ENCODE measurements around the gene CTBP2. TPM values are rescaled to one million over a fixed set of nuclear protein-coding genes. Genes with fewer than 3 reads are reported as not detected.

CTBP2 gene
- total and polyA plus RNA-seq, 10 of the 15 experiments (the other 5 are each of a cell fraction or from before 2014, with no cell fraction given): 0.02 to 0.72 (median 0.06) TPM; not detected in 2

DNA sequence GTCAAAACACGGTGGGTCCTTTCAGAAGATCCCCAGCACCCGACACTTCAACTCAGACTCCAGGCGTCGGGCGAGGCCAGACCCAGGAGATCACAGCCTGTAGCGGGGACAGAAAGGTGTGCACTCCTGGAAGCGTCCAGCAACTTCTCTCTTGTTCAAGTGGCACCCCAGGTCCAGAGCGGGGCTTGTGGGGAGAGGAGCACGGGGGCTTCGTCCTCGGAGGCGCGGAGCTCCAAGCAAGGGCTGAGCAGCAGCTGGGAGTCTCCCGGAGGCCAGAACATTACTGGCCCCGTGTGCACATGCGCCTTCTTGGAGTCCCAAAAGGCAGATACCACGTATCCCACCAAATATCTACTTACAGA, 163.5 kb downstream of the CTBP2 start:
- FAIRE-seq: no peak
- in situ Hi-C loops (cut with MboI): no loop called here
- no peak for DNase-seq (ENCODE audit: low read depth, low spot score)
- H3K36me3 ChIP-seq (ENCODE audit: control insufficient read depth in 2 of 2, insufficient read depth in 2 of 2, low read length in 1 of 2): no peaks in the 10 kb centered on the region
- intact Hi-C loops (cut with micrococcal nuclease; ENCODE audit: unreplicated experiment): no loop called here
- no peaks in the 10 kb centered on the region; the same call in 1 of the 2 replicates for H3K4me1 ChIP-seq (ENCODE audit: control insufficient read depth, insufficient read depth, low read length)
- BruUV-seq (replicated peaks): no TSS peak
- H3K27ac ChIP-seq (ENCODE audit: control insufficient read depth, insufficient read depth): no peak overlapping the region
- H4K20me1 ChIP-seq (ENCODE audit: control insufficient read depth, insufficient read depth): no peaks in the 10 kb centered on the region
- no peaks in the 10 kb centered on the region for H3K79me2 ChIP-seq (ENCODE audit: control insufficient read depth, insufficient read depth, low read length)
- no peaks in the 10 kb centered on the region for H3K9me3 ChIP-seq (replicated peaks; ENCODE audit: control insufficient read depth, insufficient read depth, low read length)
- no peak overlapping the region for H3K4me3 ChIP-seq
- POLR2A ChIA-PET: no interaction called here
- CTCF ChIA-PET: no interaction called here
- no peak for ATAC-seq
- TF ChIP-seq BACH1 (IDR thresholded peaks at IDR 0.05; ENCODE audit: borderline replicate concordance) (no peak), RB1 (IDR thresholded peaks at IDR 0.05; ENCODE audit: borderline replicate concordance) (no peak), MTA3 (IDR thresholded peaks at IDR 0.05; ENCODE audit: borderline replicate concordance, low read length) (no peak)
- H3K9ac ChIP-seq (ENCODE audit: control insufficient read depth, insufficient read depth, low read length): no peak overlapping the region
- no peak overlapping the region for H3K4me2 ChIP-seq (ENCODE audit: control insufficient read depth, insufficient read depth)
- RAD21 ChIA-PET (ENCODE audit: unreplicated experiment): no interaction called here
- SMC1A ChIA-PET (ENCODE audit: uncharacterized antibody, unreplicated experiment): no interaction called here
- no peaks in the 10 kb centered on the region for H3K27me3 ChIP-seq (replicated peaks in 1 of 2; ENCODE audit: control insufficient read depth in 2 of 2, insufficient read depth in 2 of 2, low read length in 1 of 2)
- 87% methylated on average over 17 of the region's 17 CpGs for WGBS (ENCODE audit: insufficient coverage, insufficient replicate concordance, low lambda C conversion rate, missing lambda C conversion rate)
- H2AFZ ChIP-seq (ENCODE audit: control insufficient read depth, low read depth, low read length): no peak overlapping the region

DNA sequence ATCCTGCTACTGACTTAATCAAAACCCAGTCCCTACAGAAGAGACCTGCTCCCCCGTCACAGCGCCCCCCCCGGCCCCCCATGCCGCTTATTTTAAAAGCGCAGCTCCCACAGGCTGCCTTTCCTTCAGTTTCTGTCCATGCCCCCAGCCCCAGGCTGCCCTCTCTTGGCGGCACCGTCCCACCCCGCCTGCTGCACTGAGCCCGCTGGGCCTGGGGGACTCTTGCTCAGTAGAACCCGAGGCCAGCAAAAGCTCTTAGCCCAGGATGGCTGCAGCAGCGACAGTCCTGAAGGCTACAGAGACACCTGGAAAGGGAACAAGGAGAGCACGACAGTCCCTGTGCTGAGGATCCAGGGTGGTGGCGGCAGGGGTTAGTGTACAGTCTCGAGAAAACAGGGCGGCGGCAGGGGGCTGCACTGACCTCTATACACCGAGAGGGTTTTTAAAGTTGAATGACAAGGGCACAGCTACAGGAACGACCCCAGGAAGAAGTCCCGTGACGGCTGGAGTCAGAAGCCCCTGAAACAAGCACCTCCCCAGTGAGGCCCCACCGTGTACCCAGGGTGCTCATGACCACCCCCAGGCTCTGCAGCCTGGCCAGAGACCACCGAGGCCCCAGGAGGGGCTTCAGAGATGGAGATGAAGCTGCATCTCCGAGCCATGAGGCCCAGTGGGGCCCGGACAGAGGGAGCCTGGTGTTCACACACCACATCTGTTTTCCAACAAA, 164.1 kb downstream of the CTBP2 start:
- DNase-seq (ENCODE audit: low read depth, low spot score) (no peak), ATAC-seq (no peak), FAIRE-seq (no peak)
- in situ Hi-C loops (cut with MboI): no loop called here
- Histone ChIP-seq H3K79me2 (ENCODE audit: control insufficient read depth, insufficient read depth, low read length) (no peaks in the 10 kb centered on the region), H3K4me3 (no peak overlapping the region), H3K27ac (ENCODE audit: control insufficient read depth, insufficient read depth) (no peak overlapping the region), H3K36me3 (ENCODE audit: control insufficient read depth in 2 of 2, insufficient read depth in 2 of 2, low read length in 1 of 2) (no peaks in the 10 kb centered on the region), H3K9me3 (replicated peaks; ENCODE audit: control insufficient read depth, insufficient read depth, low read length) (no peaks in the 10 kb centered on the region), H3K27me3 (replicated peaks in 1 of 2; ENCODE audit: control insufficient read depth in 2 of 2, insufficient read depth in 2 of 2, low read length in 1 of 2) (no peaks in the 10 kb centered on the region), H3K9ac (ENCODE audit: control insufficient read depth, insufficient read depth, low read length) (no peak overlapping the region), H3K4me1 (ENCODE audit: control insufficient read depth, insufficient read depth, low read length) (no peaks in the 10 kb centered on the region; the same call in 1 of the 2 replicates), H2AFZ (ENCODE audit: control insufficient read depth, low read depth, low read length) (no peak overlapping the region), H4K20me1 (ENCODE audit: control insufficient read depth, insufficient read depth) (no peaks in the 10 kb centered on the region), H3K4me2 (ENCODE audit: control insufficient read depth, insufficient read depth) (no peak overlapping the region)
- CTCF ChIA-PET: interaction anchor here (0.5 kb wide), 1 partner anchor 107 kb away, joined by 3 read pairs; no protein-coding TSS in a partner anchor
- SMC1A ChIA-PET (ENCODE audit: uncharacterized antibody, unreplicated experiment): no interaction called here
- POLR2A ChIA-PET: no interaction called here
- intact Hi-C loops (cut with micrococcal nuclease; ENCODE audit: unreplicated experiment): no loop called here
- RAD21 ChIA-PET (ENCODE audit: unreplicated experiment): no interaction called here
- 67% methylated on average over 24 of the region's 24 CpGs for WGBS (ENCODE audit: insufficient coverage, insufficient replicate concordance, low lambda C conversion rate, missing lambda C conversion rate)
- BruUV-seq (replicated peaks): no TSS peak
- TF ChIP-seq PAX5 (IDR thresholded peaks at IDR 0.05; ENCODE audit: borderline replicate concordance, low read depth, low read length) (no peak), PAX8 (IDR thresholded peaks at IDR 0.05) (no peak)

Measured in GM12878 (cell line).